Ascending aorta (tissue), 2 donors: ENCODE results near the gene HERPUD2. TPM values are rescaled to one million over a fixed set of nuclear protein-coding genes. Genes with fewer than 3 reads are reported as not detected.

Experiments
- DNase-seq, 2 donors: peaks; one replicate each; pipeline ENCODE4 v3.0.0-alpha.2; 2019; ENCODE audit warnings: low spot score in 2 of 2
- H3K27ac ChIP-seq, 2 donors: fragments of 200-600 bp; sonication (generic); one replicate each; pipeline ENCODE4 v1.5.1; 2016 to 2017; ENCODE audit warnings: mild to moderate bottlenecking in 1 of 2
- H3K27me3 ChIP-seq: fragments of 200-600 bp; sonication (generic); one replicate; pipeline ENCODE4 v1.5.1; 2017
- H3K36me3 ChIP-seq, 2 donors: fragments of 200-600 bp; sonication (generic); one replicate each; pipeline ENCODE4 v1.5.1; 2016
- H3K4me1 ChIP-seq, 2 donors: fragments of 200-600 bp; sonication (generic); one replicate each; pipeline ENCODE4 v1.5.1; 2016 to 2017; ENCODE audit warnings: mild to moderate bottlenecking in 1 of 2
- H3K4me3 ChIP-seq, 2 donors: fragments of 200-600 bp; sonication (generic); one replicate each; pipeline ENCODE4 v1.5.1; 2016 to 2017; ENCODE audit warnings: mild to moderate bottlenecking in 1 of 2
- H3K9me3 ChIP-seq, 2 donors: fragments of 200-600 bp; sonication (generic); one replicate each; pipeline ENCODE4 v1.5.1; 2016
- intact Hi-C: fragments of 100-400 bp; cut with DNase I; formaldehyde crosslinking; loops from one replicate; pipeline ENCODE4 v1.15.1; 2023
- total RNA-seq: library from RNA; depleted of rRNA; stranded (reverse); fragments of >200 nt; gene quantifications from one replicate; pipeline ENCODE4 v1.1.0, GENCODE V29; 2016
- TF ChIP-seq, protein P1 (sequence below), 3 experiments: fragments of 200-600 bp in 2 of 3; fragments of 450-650 bp in 1 of 3; sonication (generic) in 2 of 3; IDR thresholded peaks; one replicate each; pipeline ENCODE4 v1.5.1; 2016 to 2019; ENCODE audit warnings: antibody characterized with exemption in 3 of 3, mild to moderate bottlenecking in 1 of 3, moderate library complexity in 1 of 3

Gene HERPUD2
- total RNA-seq, 1 donor from 2014 or later: 69.8 TPM

DNA sequence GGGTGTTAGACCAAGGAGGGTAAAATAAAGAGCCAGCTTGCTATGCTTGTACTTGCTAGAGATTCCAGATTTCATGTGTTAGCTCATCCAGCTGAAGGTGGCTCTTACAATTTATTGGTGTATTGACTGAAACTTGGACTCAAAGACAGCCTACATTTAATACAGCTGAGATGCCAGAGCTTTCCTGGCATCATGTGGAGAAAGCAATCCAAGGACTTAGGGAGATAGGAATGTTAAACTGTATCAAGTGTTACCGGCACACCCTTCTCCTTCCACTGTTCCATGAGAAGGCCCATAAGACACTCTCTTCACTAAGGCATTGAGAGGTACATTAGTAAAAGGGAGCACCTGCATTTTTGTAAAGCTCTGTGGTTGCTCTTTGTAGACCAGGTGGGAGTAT is 9.3 kb upstream of the HERPUD2 start:
- intact Hi-C loops: no loop called here
- TF ChIP-seq, protein P1, sequence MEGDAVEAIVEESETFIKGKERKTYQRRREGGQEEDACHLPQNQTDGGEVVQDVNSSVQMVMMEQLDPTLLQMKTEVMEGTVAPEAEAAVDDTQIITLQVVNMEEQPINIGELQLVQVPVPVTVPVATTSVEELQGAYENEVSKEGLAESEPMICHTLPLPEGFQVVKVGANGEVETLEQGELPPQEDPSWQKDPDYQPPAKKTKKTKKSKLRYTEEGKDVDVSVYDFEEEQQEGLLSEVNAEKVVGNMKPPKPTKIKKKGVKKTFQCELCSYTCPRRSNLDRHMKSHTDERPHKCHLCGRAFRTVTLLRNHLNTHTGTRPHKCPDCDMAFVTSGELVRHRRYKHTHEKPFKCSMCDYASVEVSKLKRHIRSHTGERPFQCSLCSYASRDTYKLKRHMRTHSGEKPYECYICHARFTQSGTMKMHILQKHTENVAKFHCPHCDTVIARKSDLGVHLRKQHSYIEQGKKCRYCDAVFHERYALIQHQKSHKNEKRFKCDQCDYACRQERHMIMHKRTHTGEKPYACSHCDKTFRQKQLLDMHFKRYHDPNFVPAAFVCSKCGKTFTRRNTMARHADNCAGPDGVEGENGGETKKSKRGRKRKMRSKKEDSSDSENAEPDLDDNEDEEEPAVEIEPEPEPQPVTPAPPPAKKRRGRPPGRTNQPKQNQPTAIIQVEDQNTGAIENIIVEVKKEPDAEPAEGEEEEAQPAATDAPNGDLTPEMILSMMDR (IDR thresholded peaks at IDR 0.05): no peak
- Histone ChIP-seq H3K36me3 (no peaks in the 10 kb centered on the region), H3K9me3 (no peaks in the 10 kb centered on the region), H3K4me1 (no peaks in the 10 kb centered on the region), H3K27ac (no peak overlapping the region), H3K4me3 (no peak overlapping the region), H3K27me3 (no peaks in the 10 kb centered on the region)
- DNase-seq: no peak

DNA sequence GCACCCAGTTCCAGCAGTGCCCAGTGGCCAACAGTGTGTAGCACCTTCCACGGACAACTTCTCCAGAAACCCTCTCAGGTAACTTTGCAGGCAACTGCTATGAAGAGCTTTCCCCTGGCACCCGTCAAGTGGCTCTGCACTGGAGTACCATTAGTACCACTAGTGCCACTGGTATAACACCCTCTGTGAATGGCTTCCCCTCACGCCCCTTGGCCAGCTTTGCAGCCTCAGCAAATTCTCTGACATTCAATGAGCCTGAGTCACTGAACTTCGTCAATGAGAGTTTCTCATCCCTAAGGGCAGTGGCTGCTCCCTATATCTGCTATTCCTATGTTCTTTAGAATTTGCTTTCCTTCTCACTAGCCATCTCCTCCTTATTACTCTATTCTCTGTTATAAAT is 7.6 kb upstream of the HERPUD2 start:
- intact Hi-C loops: no loop called here
- Histone ChIP-seq H3K27ac (no peak overlapping the region), H3K4me1 (no peaks in the 10 kb centered on the region), H3K27me3 (no peaks in the 10 kb centered on the region), H3K9me3 (no peaks in the 10 kb centered on the region), H3K4me3 (no peak overlapping the region), H3K36me3 (no peaks in the 10 kb centered on the region)
- TF ChIP-seq, protein P1 (IDR thresholded peaks at IDR 0.05): no peak
- DNase-seq: no peak

DNA sequence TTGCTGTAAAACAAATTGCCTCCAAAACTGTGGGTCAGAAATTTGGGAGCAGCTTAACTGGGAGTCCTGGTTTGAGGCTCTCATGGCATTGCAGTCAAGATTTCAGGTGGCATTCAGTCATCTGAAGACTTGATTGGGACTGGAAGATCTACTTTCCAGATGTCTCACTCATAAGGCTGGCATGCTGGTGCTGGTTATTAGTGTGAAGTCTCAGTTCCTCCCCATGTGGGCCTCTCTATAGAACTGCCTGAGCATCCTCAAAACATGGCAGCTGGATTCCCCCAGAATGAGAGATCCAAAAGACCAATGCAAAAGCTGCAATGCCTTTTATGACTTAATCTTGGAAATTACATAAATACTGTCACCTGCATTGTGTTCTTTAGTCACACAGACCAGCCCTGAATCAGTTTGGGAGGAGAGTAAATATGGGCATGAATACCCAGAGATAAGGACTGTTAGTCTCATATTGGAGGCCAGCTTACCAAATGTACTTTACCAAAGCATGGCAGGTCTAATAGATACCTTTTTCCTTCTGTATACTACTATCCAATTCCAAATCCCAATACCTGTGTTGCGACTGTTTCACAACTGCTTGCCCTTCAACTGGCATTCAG is 6.5 kb upstream of the HERPUD2 start:
- intact Hi-C loops: no loop called here
- Histone ChIP-seq H3K4me1 (no peaks in the 10 kb centered on the region), H3K27ac (no peak overlapping the region), H3K36me3 (no peaks in the 10 kb centered on the region), H3K27me3 (no peaks in the 10 kb centered on the region), H3K4me3 (no peak overlapping the region), H3K9me3 (no peaks in the 10 kb centered on the region)
- DNase-seq: no peak
- TF ChIP-seq, protein P1 (IDR thresholded peaks at IDR 0.05): no peak

DNA sequence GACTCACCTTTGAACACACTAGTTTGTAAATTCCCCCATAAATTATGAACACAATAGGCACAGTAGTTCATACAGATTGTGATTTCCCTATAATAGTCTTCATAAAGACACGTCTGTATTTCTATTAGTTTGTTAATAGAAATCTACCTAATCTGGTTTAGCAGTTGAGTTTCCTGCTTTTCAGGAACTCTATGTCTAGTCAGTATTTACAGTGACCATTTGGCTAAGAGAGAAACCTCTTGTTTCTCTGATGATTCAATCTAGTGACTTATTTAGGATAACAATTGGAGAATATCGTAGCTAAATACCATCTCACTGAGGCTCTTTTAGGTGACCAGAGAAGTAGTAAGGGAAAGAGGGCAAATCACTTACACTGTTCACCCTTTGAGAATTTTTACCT is 5.9 kb upstream of the HERPUD2 start:
- TF ChIP-seq, protein P1 (IDR thresholded peaks at IDR 0.05): no peak
- DNase-seq: no peak
- H3K27ac ChIP-seq: no peak overlapping the region
- intact Hi-C loops: no loop called here
- no peaks in the 10 kb centered on the region for H3K36me3 ChIP-seq
- H3K4me1 ChIP-seq: peaks cover 0 to 3% of the 10 kb centered on the region in 2 donors
- H3K27me3 ChIP-seq: no peaks in the 10 kb centered on the region
- no peaks in the 10 kb centered on the region for H3K9me3 ChIP-seq
- no peak overlapping the region for H3K4me3 ChIP-seq

DNA sequence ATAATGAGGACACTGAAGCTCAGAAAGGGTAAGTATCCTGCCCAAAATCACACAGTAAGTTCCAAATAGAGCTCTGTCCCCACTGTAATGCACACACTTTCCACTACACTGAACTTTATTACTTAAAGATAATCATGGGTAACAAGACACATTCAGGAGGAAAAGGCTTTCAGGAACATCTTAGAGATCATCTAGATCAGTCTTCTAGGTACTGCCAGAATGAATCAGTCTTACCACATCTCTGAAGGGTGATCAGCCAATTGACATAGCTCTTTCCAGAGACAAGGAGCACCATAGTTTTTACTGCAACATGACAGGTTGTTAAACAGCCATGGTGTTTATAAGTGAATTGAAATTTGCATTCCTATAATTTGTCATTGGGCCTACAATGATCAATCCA is 5.4 kb upstream of the HERPUD2 start:
- intact Hi-C loops: no loop called here
- Histone ChIP-seq H3K9me3 (no peaks in the 10 kb centered on the region), H3K4me3 (no peak overlapping the region), H3K27me3 (no peaks in the 10 kb centered on the region), H3K27ac (no peak overlapping the region), H3K36me3 (no peaks in the 10 kb centered on the region), H3K4me1 (peaks cover 0 to 5% of the 10 kb centered on the region in 2 donors)
- DNase-seq: no peak
- TF ChIP-seq, protein P1 (IDR thresholded peaks at IDR 0.05): no peak
